Measurements from ENCODE around the gene SLC39A11. TPM values are rescaled to one million over a fixed set of nuclear protein-coding genes. Genes with fewer than 3 reads are reported as not detected.
"Not testable (repeated sequence)": the region's sequence is repeated elsewhere in the genome, so short reads cannot be mapped to it uniquely, and the experiment has no call there.

The SLC39A11 gene
- total RNA-seq, 1 donor from 2014 or later = 16.3 TPM

DNA sequence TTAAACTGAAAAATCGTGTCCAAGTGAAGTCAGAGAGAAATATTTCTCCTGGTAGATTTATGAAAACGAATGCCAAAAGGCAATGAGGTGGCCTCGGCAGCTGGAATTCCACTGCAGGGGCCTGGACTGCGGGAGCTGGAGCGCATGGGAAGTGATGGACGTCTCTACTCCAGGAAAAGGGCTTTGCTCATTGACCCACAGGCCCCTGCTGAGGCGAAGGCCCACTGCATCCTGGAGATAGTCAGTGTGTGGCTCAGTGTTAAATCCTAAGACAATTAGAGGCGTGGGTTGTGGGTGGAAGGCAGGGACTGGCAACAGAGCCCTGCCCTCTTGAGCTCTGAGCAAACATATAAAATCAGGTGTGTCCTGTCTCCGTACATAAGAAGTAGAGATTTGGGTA is 191.4 kb downstream of the SLC39A11 start:
- TF ChIP-seq CTCF (IDR thresholded peaks at IDR 0.05; ENCODE audit: partially characterized antibody, unreplicated experiment) = no peak
- no peak for DNase-seq
- H3K9me3 Mint-ChIP-seq (ENCODE audit: unreplicated experiment) = peaks cover 8% of the 10 kb centered on the region
- H3K4me3 Mint-ChIP-seq (ENCODE audit: unreplicated experiment) = no peak overlapping the region
- H3K27me3 Mint-ChIP-seq (ENCODE audit: unreplicated experiment) = peaks cover 3% of the 10 kb centered on the region
- H3K27ac Mint-ChIP-seq (ENCODE audit: unreplicated experiment) = no peak overlapping the region
- H3K4me1 Mint-ChIP-seq (ENCODE audit: low read depth, unreplicated experiment) = peaks cover 19% of the 10 kb centered on the region
- H3K36me3 Mint-ChIP-seq (ENCODE audit: unreplicated experiment) = no peaks in the 10 kb centered on the region

DNA sequence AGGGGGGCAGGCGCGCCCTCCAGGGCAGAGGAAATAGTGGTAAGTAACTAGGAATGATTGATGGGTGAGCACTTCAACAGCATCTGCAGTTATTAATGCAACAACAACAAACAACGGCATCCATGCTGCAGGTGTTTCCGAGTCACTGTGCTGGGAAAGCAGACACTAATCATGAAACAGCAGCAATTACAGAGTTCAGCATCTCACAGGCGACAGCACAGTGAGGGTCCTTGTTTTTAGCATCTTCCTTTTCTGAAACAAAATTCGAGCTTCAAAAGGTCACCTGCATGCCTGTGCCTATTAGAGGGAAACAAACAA is 191.9 kb downstream of the SLC39A11 start:
- no peak for DNase-seq
- Mint-ChIP-seq H3K27me3 (ENCODE audit: unreplicated experiment) (peaks cover 3% of the 10 kb centered on the region), H3K4me1 (ENCODE audit: low read depth, unreplicated experiment) (peaks cover 19% of the 10 kb centered on the region), H3K9me3 (ENCODE audit: unreplicated experiment) (peaks cover 8% of the 10 kb centered on the region), H3K4me3 (ENCODE audit: unreplicated experiment) (no peak overlapping the region), H3K27ac (ENCODE audit: unreplicated experiment) (no peak overlapping the region), H3K36me3 (ENCODE audit: unreplicated experiment) (no peaks in the 10 kb centered on the region)
- TF ChIP-seq CTCF (IDR thresholded peaks at IDR 0.05; ENCODE audit: partially characterized antibody, unreplicated experiment) = no peak

DNA sequence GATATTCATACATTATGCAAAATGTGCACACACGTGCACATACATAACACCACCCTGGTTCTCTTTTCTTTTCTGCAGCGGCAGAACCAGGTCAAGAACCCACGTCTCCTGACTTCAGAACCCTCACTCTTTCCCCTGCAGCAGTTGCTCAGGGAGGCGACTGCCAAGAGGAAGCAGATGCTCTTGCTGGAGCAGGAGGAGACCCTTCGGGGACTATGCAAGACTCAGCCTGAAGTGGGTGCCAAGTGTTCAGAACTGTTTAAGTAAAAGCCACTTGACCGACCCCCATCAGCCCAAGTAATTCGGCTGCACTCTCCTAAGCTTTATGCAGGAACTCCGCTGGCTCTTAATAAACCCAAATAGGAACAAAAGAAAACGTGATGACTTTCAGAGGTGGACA is 193.8 kb downstream of the SLC39A11 start:
- H3K4me3 Mint-ChIP-seq (ENCODE audit: unreplicated experiment) = no peak overlapping the region
- H3K36me3 Mint-ChIP-seq (ENCODE audit: unreplicated experiment) = no peaks in the 10 kb centered on the region
- H3K27ac Mint-ChIP-seq (ENCODE audit: unreplicated experiment) = no peak overlapping the region
- H3K4me1 Mint-ChIP-seq (ENCODE audit: low read depth, unreplicated experiment) = peaks cover 19% of the 10 kb centered on the region
- H3K9me3 Mint-ChIP-seq (ENCODE audit: unreplicated experiment) = peaks cover 5% of the 10 kb centered on the region
- TF ChIP-seq CTCF (IDR thresholded peaks at IDR 0.05; ENCODE audit: partially characterized antibody, unreplicated experiment) = no peak
- DNase-seq = no peak
- no peaks in the 10 kb centered on the region for H3K27me3 Mint-ChIP-seq (ENCODE audit: unreplicated experiment)

- H3K27ac Mint-ChIP-seq (ENCODE audit: unreplicated experiment); H3K27me3 Mint-ChIP-seq (ENCODE audit: unreplicated experiment); DNase-seq; H3K4me3 Mint-ChIP-seq (ENCODE audit: unreplicated experiment); H3K9me3 Mint-ChIP-seq (ENCODE audit: unreplicated experiment); H3K36me3 Mint-ChIP-seq (ENCODE audit: unreplicated experiment): not testable (repeated sequence)
- peaks cover 16% of the 10 kb centered on the region for H3K4me1 Mint-ChIP-seq (ENCODE audit: low read depth, unreplicated experiment)
These were observed 196.2 kb downstream of the SLC39A11 start for GRCh38 chr17:72896288-72896687.

GRCh38 chr17:72891627-72892026 is 200.9 kb downstream of the SLC39A11 start:
- Mint-ChIP-seq H3K27ac (ENCODE audit: unreplicated experiment) (no peak overlapping the region), H3K27me3 (ENCODE audit: unreplicated experiment) (peaks cover 3% of the 10 kb centered on the region), H3K36me3 (ENCODE audit: unreplicated experiment) (peaks cover 4% of the 10 kb centered on the region), H3K4me3 (ENCODE audit: unreplicated experiment) (no peak overlapping the region), H3K9me3 (ENCODE audit: unreplicated experiment) (no peaks in the 10 kb centered on the region), H3K4me1 (ENCODE audit: low read depth, unreplicated experiment) (peaks cover 5% of the 10 kb centered on the region)
- no peak for TF ChIP-seq CTCF (IDR thresholded peaks at IDR 0.05; ENCODE audit: partially characterized antibody, unreplicated experiment)
- no peak for DNase-seq

- no peak for TF ChIP-seq CTCF (IDR thresholded peaks at IDR 0.05; ENCODE audit: partially characterized antibody, unreplicated experiment)
- peaks cover 13% of the 10 kb centered on the region for H3K36me3 Mint-ChIP-seq (ENCODE audit: unreplicated experiment)
- no peak overlapping the region for H3K27ac Mint-ChIP-seq (ENCODE audit: unreplicated experiment)
- DNase-seq = no peak
- H3K4me1 Mint-ChIP-seq (ENCODE audit: low read depth, unreplicated experiment) = peaks cover 5% of the 10 kb centered on the region
- H3K27me3 Mint-ChIP-seq (ENCODE audit: unreplicated experiment) = peaks cover 3% of the 10 kb centered on the region
- H3K9me3 Mint-ChIP-seq (ENCODE audit: unreplicated experiment) = peaks cover 6% of the 10 kb centered on the region
- H3K4me3 Mint-ChIP-seq (ENCODE audit: unreplicated experiment) = no peak overlapping the region
These were observed 201.8 kb downstream of the SLC39A11 start for GRCh38 chr17:72890711-72891110.
